HG03108 (cell line): ENCODE data around the gene PRKCI.
"Not testable (repeated sequence)": the region's sequence is repeated elsewhere in the genome, so short reads cannot be mapped to it uniquely, and the experiment has no call there.

Experiments used
- ATAC-seq: cut with Tn5 transposase; IDR thresholded peaks from one replicate; pipeline ENCODE4 v1.9.1; 2021; ENCODE audit warnings: moderate library complexity; ENCODE audit not compliant: unreplicated experiment

Gene PRKCI

DNA sequence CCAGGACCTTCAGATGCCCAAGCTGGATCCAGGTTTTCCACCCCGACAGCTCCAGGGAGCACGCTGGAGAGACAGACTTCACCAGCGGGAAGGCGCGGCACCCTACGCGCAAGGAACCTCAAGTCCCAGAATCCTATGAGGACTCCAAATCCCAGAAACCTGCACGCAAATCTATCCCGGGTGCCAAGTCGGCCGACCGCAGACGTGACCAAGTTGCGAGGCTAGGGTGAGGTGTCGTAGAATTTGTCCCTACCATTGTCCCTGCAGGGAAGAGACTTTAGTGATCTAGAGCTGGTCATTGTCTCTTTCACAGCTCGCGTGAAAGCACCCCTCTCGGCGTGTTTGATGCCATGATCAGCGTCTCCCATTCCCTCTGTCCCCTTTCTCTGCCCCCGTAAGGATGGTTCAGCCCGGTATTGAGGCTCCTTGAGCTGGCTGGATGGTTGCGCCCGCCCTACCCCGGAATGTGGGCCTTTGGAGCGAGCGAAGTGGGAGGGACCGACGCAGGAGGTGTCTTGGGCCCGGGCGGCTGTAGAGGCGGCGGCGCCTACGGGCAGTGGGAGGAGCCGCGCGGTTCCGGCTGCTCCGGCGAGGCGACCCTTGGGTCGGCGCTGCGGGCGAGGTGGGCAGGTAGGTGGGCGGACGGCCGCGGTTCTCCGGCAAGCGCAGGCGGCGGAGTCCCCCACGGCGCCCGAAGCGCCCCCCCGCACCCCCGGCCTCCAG lies at the start of gene PRKCI:
Gene PRKCI (plus strand): TSS at position 501 of the 723 bp plus-strand sequence. CDS start 246 bp downstream, outside the sequence.
- ATAC-seq: peak; percentile 98

DNA sequence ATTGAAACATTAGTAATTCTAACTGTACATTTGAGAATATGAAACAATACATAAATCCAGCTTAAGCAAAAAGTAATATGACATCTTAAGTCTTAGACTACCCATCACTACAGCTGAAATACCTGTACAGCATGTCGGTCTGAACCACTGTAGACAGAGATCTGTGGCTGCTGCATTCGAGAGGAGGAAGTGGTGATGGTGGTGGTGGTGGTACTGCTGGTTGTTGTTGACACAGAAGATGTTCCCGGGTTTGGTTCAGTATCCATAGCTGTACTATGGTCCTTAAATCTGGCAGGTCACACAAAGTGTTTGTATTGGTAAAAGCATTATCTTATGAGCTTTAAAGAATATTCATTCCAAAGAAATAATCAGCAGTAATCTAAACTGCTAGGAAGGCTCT lies 43.6 kb upstream of the PRKCI start:
- ATAC-seq: no peak

DNA sequence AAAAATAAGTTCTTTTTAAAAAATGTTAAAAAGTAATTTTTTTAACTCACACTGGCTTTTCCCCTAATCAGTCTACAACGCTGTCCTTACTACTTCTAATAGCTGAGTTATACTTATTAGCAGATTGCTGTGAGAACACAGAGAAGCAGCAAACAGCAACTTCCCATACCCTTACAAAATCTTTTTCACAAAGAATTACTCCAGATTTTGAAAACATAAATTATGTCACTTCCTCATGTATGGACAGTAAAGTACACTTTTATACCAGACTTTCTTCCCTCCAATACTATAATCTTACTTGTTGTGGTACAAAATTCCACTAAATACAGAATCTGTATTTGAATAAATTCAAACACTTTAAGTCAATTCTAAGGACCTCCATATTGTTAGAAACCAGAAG lies 42.8 kb upstream of the PRKCI start:
- no peak for ATAC-seq

- ATAC-seq: peak; percentile 28
These were observed 41.9 kb upstream of the PRKCI start for GRCh38 chr3:170180079-170180907.

DNA sequence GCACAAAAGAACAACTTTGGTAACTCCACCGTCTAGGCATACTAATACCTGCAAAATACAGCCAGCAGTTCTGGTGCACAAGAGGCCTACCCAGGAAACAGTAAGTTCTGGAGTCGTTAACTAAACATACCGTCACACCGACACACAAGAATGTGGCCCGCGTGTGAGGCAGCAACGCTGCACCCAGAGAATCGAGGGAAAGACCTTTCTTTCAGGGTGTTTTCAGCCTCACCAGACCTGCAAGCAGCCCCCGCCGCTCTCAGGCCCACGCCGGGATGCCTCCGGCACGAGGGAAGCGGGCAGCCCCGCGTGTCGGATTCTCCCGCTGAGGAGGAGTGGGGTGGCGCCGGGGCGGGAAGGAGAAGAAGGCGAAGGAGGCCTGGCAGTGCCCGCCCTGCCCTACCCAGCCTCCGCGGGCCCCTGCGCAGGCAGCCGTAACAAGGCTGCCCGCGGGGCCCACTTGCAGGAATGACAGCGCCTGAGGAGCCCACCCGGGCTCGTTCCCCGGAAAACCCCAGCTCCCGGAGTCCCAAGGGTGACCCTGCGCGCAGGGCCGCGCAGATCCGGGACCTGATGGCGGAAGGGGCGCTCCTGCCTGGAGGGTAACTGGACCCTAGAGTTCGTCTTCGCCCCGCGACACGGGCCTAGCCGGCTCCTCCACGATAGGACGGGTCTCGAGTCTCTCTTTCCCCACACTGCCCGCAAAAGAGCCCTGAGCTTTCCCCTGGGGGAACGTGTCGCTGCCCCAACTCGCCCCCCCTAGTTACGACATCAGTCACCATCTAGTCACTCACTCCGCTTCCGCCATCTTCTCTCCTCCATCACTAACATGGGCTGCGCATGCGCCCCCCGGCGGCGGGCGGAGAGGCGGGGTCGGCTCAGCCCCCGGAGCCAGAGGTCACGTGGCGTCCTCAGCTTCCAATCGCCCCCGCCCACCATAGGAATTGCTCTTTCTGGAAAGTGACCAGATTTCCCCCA lies 41.0 kb upstream of the PRKCI start, which contains the start of gene PHC3:
Gene PHC3 (minus strand): TSS at position 826 of the 978 bp plus-strand sequence. CDS start 18 bp downstream, at position 808.
- peak; percentile 71 for ATAC-seq

GRCh38 chr3:170189398-170190256 lies 32.6 kb upstream of the PRKCI start:
- ATAC-seq: no peak

DNA sequence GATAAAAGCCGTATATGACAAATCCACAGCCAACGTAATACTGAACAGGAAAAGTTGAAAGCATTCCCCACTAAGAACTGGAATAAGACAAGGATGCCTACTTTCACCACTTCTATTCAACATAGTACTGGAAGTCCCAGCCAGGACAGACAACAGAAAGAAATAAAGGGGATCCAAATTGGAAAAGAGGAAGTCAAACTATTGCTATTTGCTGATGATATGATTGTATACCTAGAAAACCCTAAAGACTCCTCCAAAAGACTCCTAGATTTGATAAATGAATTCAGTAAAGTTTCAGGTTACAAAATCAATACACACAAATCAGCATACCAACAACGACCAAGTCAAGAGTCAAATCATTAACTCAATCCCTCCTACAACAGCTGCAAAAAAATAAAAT lies 26.5 kb upstream of the PRKCI start:
- not testable (repeated sequence) for ATAC-seq

DNA sequence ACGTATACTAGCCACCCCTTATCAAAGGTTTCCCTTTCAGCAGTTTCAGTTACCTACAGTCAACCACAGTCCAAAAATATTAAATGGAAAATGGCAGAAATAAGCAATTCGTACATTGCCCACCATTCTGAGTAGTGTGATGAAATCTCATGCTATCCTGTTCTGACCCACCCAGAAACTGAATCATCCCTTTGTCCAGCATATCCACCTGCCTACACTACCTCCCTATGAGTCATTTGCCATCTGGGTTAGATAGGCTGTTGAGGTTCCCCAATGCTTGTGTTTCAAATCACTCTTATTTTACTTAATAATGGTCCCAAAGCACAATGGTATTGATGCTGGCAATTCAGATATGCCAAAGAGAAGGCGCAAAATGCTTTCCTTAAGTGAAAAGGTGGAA lies 25.4 kb upstream of the PRKCI start:
- ATAC-seq: no peak

GRCh38 chr3:170200987-170201386 lies 21.2 kb upstream of the PRKCI start:
- no peak for ATAC-seq

DNA sequence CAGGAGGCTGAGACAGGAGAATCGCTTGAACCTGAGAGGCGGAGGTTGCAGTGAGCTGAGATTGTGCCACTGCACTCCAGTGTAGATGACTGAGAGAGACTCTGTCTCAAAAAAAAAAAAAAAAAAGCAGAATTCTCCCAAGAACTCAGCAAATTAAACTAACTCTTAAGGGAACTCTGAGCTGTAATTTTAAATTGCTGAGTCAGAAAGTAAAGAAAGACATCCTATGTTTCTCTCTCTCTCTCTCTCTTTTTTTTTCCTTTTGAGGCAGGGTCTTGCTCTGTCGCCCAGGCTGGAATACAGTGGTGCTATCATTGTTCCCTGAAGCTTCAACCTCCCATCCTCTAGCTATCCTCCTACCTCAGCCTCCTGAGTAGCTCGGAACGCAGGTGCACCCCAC lies 20.7 kb upstream of the PRKCI start:
- ATAC-seq: no peak

- no peak for ATAC-seq
These were observed 18.8 kb upstream of the PRKCI start for GRCh38 chr3:170203457-170203856.

- ATAC-seq: no peak
These were observed 18.2 kb upstream of the PRKCI start for GRCh38 chr3:170204023-170204472.

DNA sequence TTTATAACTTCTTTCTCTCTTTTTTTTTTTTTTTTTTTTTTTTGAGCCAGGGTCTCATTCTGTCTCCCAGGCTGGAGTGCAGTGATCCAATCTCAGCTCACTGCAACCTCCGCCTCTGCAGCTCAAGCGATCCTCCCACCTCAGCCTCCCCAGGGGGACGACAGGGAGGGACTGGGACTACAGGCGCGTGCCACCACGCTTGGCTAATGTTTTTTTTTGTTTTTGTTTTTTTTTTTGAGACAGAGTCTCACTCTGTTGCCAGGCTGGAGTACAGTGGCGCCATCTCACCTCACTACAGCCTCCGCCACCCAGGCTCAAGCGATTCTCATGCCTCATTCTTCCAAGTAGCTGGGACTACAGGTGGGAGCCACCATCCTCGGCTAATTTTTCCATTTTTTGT lies 17.7 kb upstream of the PRKCI start:
- ATAC-seq: no peak

GRCh38 chr3:170205302-170205701 lies 16.9 kb upstream of the PRKCI start:
- no peak for ATAC-seq

GRCh38 chr3:170206164-170206762 lies 16.0 kb upstream of the PRKCI start:
- not testable (repeated sequence) for ATAC-seq

DNA sequence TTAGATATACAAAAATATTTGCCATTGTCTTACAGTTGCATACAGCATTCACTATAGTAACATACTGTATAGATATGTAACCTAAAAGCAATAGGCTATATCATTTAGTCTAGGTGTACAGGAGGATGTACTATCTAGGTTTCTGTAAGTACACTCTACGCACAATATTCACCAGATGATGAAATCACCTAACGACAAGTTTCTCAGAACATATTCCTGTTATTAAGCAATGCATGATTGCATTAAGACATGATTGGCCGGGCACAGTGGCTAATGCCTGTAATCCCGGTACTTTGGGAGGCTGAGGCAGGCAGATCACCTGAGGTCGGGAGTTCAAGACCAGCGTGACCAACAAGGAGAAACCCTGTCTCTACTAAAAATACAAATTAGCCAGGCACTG lies 14.5 kb upstream of the PRKCI start:
- no peak for ATAC-seq

DNA sequence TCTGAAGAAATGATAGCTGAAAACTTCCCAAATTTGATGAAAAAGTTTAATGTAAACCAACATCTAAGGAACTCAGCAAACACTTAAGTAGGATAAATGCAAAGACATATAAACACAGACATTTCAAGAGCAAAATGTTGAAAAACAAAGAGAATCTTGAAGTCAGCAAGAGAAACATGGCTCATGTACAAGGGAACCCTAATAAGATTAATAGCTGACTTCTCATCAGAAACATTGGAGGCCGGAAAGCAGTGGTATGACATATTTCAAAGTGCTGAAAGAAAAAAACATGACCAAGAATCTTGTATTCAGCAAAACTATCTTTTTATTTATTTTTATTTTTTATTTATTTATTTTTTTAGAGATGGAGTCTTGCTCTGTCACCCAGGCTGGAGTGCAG lies 10.6 kb upstream of the PRKCI start:
- ATAC-seq: no peak

DNA sequence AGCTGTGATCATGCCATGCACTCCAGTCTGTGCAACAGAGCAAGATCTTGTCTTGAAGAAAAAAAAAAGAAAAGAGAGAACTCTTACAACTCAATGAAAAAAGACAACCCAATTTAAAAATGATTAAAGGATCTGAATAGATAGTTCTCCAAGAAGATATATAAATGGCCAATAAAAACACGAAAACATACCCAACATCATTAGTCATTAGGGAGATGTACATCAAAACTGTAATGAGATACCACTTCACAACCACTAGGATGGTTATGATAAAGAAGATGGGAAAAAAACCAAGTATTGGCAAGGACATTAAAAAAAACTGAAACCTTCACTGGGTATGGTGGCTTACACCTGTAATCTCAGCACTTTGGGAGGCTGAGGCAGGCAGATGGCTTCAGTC lies 2.4 kb upstream of the PRKCI start:
- ATAC-seq: no peak

DNA sequence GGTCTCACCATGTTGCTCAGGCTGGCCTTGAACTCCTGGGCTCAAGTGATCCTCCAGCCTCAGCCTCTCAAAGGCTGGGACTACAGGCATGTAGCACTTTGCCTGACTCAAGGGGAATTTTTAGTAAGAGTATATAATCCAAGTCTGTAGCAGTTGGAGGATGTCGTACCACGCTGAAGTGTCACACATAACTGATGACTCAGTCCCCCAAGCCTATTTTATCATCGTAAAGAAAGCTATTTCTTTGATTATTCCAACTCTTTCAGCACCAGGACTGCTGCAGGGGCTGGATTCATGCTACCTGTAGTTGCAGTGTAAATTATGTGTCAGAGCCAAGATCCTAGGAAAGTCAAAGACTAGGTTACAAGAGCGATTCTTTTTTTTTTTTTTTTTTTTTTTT lies 1.4 kb upstream of the PRKCI start:
- ATAC-seq: no peak
